ENCODE data around the gene VSIG4. TPM values are rescaled to one million over a fixed set of nuclear protein-coding genes. Genes with fewer than 3 reads are reported as not detected.

The VSIG4 gene
- total RNA-seq, 2 experiments from 2014 or later: 0.23 TPM; not detected in 1

- H3K36me3 Mint-ChIP-seq (ENCODE audit: low read depth): no peaks in the 10 kb centered on the region
- ChIA-PET POLR2A (no interaction called here), CTCF (no interaction called here)
- no peaks in the 10 kb centered on the region for H3K9me3 Mint-ChIP-seq
- no peaks in the 10 kb centered on the region for H3K27me3 Mint-ChIP-seq
- ATAC-seq (no peak), DNase-seq (no peak)
- H3K4me1 Mint-ChIP-seq (ENCODE audit: low read depth): peaks cover 10% of the 10 kb centered on the region
- H3K4me3 Mint-ChIP-seq: no peak overlapping the region
- no peak for TF ChIP-seq CTCF (IDR thresholded peaks at IDR 0.05)
- H3K27ac Mint-ChIP-seq: no peak overlapping the region
- intact Hi-C loops (cut with micrococcal nuclease): no loop called here
Measured at GRCh38 chrX:66036231-66036630, 3.6 kb downstream of the VSIG4 start.

- TF ChIP-seq CTCF (IDR thresholded peaks at IDR 0.05): no peak
- CTCF ChIA-PET: no interaction called here
- H3K27me3 Mint-ChIP-seq: no peaks in the 10 kb centered on the region
- H3K4me3 Mint-ChIP-seq: no peak overlapping the region
- intact Hi-C loops (cut with micrococcal nuclease): no loop called here
- no peak overlapping the region for H3K27ac Mint-ChIP-seq
- no peaks in the 10 kb centered on the region for H3K36me3 Mint-ChIP-seq (ENCODE audit: low read depth)
- H3K4me1 Mint-ChIP-seq (ENCODE audit: low read depth): peaks cover 10% of the 10 kb centered on the region
- POLR2A ChIA-PET: no interaction called here
- no peaks in the 10 kb centered on the region for H3K9me3 Mint-ChIP-seq
- ATAC-seq: no peak
- DNase-seq: no peak
Measured at GRCh38 chrX:66035667-66036066, 4.2 kb downstream of the VSIG4 start.

- ChIA-PET CTCF (interaction anchor here (0.7 to 2.4 kb wide), 12 partner anchors 10 to 280 kb away, joined by 3 to 13 read pairs (median 4); no protein-coding TSS in a partner anchor), POLR2A (no interaction called here)
- Mint-ChIP-seq H3K4me3 (no peak overlapping the region), H3K4me1 (ENCODE audit: low read depth) (peaks cover 6% of the 10 kb centered on the region), H3K27ac (no peak overlapping the region), H3K27me3 (no peaks in the 10 kb centered on the region), H3K9me3 (no peaks in the 10 kb centered on the region), H3K36me3 (ENCODE audit: low read depth) (no peaks in the 10 kb centered on the region)
- intact Hi-C loops (cut with micrococcal nuclease): loop anchor here (5.0 kb wide), 1 partner anchor 87 kb away; no protein-coding TSS in a partner anchor
- peak; percentile 62 for TF ChIP-seq CTCF (IDR thresholded peaks at IDR 0.05)
- DNase-seq (peak; percentile 53), ATAC-seq (peak; percentile 89)
Measured at GRCh38 chrX:66030505-66031317, 9.2 kb downstream of the VSIG4 start.

- ChIA-PET POLR2A (no interaction called here), CTCF (no interaction called here)
- Mint-ChIP-seq H3K36me3 (ENCODE audit: low read depth) (no peaks in the 10 kb centered on the region), H3K9me3 (no peaks in the 10 kb centered on the region), H3K27me3 (no peaks in the 10 kb centered on the region), H3K4me1 (ENCODE audit: low read depth) (peaks cover 4% of the 10 kb centered on the region), H3K27ac (no peak overlapping the region), H3K4me3 (no peak overlapping the region)
- intact Hi-C loops (cut with micrococcal nuclease): no loop called here
- no peak for ATAC-seq
- no peak for TF ChIP-seq CTCF (IDR thresholded peaks at IDR 0.05)
- no peak for DNase-seq
Measured at GRCh38 chrX:66028936-66029335, 10.9 kb downstream of the VSIG4 start.

GRCh38 chrX:66024570-66024969 lies 15.3 kb downstream of the VSIG4 start:
- H3K4me1 Mint-ChIP-seq (ENCODE audit: low read depth): peaks cover 18% of the 10 kb centered on the region
- TF ChIP-seq CTCF (IDR thresholded peaks at IDR 0.05): no peak
- DNase-seq: no peak
- H3K27ac Mint-ChIP-seq: no peak overlapping the region
- no peaks in the 10 kb centered on the region for H3K9me3 Mint-ChIP-seq
- no peaks in the 10 kb centered on the region for H3K27me3 Mint-ChIP-seq
- H3K36me3 Mint-ChIP-seq (ENCODE audit: low read depth): no peaks in the 10 kb centered on the region
- ChIA-PET CTCF (no interaction called here), POLR2A (interaction anchor here (0.5 kb wide), 1 partner anchor 81 kb away, joined by 3 read pairs; no protein-coding TSS in a partner anchor)
- no peak for ATAC-seq
- intact Hi-C loops (cut with micrococcal nuclease): no loop called here
- H3K4me3 Mint-ChIP-seq: no peak overlapping the region

Measured in activated CD8-positive, alpha-beta T cell treated with anti-CD3 and anti-CD28 coated beads for 36 hours (primary cell).